IMR-90 (cell line): ENCODE data around the gene DHX15. TPM values are rescaled to one million over a fixed set of nuclear protein-coding genes. Genes with fewer than 3 reads are reported as not detected.

Source experiments
- ATAC-seq: fragments of 200-7000 bp; cut with Tn5 transposase; 2 replicates; pipeline ENCODE4 v1.9.1; 2020; ENCODE audit warnings: low read depth, mild to moderate bottlenecking, moderate library complexity
- BruUV-seq: library from RNA; stranded (reverse); fragments of 400-500 nt; replicated peaks from 2 replicates; lab custom pipeline; 2021; lab: Mats Ljungman, UMichigan
- CTCF ChIA-PET: fragments of 300-600 bp; formaldehyde crosslinking; extraction: SDS; loops from one replicate; lab custom pipeline; 2021; ENCODE audit warnings: antibody characterized with exemption; lab: Yijun Ruan, JAX
- POLR2A ChIA-PET: fragments of 300-600 bp; sonication (Branson Sonifier 250); formaldehyde crosslinking; loops from one replicate; lab custom pipeline; 2022; ENCODE audit warnings: antibody characterized with exemption; ENCODE audit not compliant: unreplicated experiment; lab: Charles Lee
- DNase-seq: peaks from one replicate; pipeline ENCODE4 v3.0.0; 2013
- H2AFZ ChIP-seq: replicated peaks from 2 replicates; pipeline ENCODE3; 2013; ENCODE audit warnings: low read length, mild to moderate bottlenecking; ENCODE audit not compliant: poor library complexity
- H2AK5ac ChIP-seq: 2 replicates; pipeline ENCODE4 v1.6.1; 2013; ENCODE audit warnings: low read depth, low read length, inconsistent platforms
- H2AK9ac ChIP-seq: replicated peaks from 2 replicates; pipeline ENCODE3; 2013; ENCODE audit warnings: mild to moderate bottlenecking, low read depth, low read length, moderate library complexity; ENCODE audit not compliant: poor library complexity
- H2BK120ac ChIP-seq: 2 replicates; pipeline ENCODE4 v1.6.1; 2013; ENCODE audit warnings: low read depth, low read length, inconsistent platforms
- H2BK15ac ChIP-seq: 3 replicates; pipeline ENCODE4 v1.6.1; 2013; ENCODE audit warnings: low read depth, low read length, inconsistent platforms
- H2BK20ac ChIP-seq: 2 replicates; pipeline ENCODE4 v1.6.1; 2013; ENCODE audit warnings: low read depth, mild to moderate bottlenecking, inconsistent platforms, low read length, moderate library complexity
- H2BK5ac ChIP-seq: 2 replicates; pipeline ENCODE4 v1.6.1; 2013; ENCODE audit warnings: mild to moderate bottlenecking, low read depth, low read length, inconsistent platforms; ENCODE audit not compliant: poor library complexity, severe bottlenecking
- H3K14ac ChIP-seq: replicated peaks from 2 replicates; pipeline ENCODE4 v1.6.1; 2013; ENCODE audit warnings: low read depth, low read length, inconsistent platforms
- H3K18ac ChIP-seq: 2 replicates; pipeline ENCODE4 v1.6.1; 2013; ENCODE audit warnings: low read depth, low read length, control low read depth
- H3K23ac ChIP-seq: 2 replicates; pipeline ENCODE4 v1.6.1; 2013; ENCODE audit warnings: low read depth, low read length, inconsistent platforms
- H3K27ac ChIP-seq: 2 replicates; pipeline ENCODE4 v1.5.1; 2013; ENCODE audit warnings: mild to moderate bottlenecking, control low read depth, low read length; ENCODE audit not compliant: insufficient read depth
- H3K27me3 ChIP-seq: 2 replicates; pipeline ENCODE4 v1.6.1; 2013; ENCODE audit warnings: low read length; ENCODE audit not compliant: control insufficient read depth, insufficient read depth
- H3K36me3 ChIP-seq: 2 replicates; pipeline ENCODE4 v1.6.1; 2013; ENCODE audit warnings: low read length, mixed read lengths; ENCODE audit not compliant: control insufficient read depth, insufficient read depth
- H3K4ac ChIP-seq: 2 replicates; pipeline ENCODE4 v1.6.1; 2013; ENCODE audit warnings: low read depth, low read length, inconsistent platforms
- H3K4me1 ChIP-seq: 2 replicates; pipeline ENCODE4 v1.6.1; 2013; ENCODE audit warnings: low read length, mixed read lengths; ENCODE audit not compliant: control insufficient read depth, insufficient read depth
- H3K4me2 ChIP-seq: 2 replicates; pipeline ENCODE4 v1.6.1; 2013; ENCODE audit warnings: low read depth, mild to moderate bottlenecking, control low read depth, low read length, moderate library complexity
- H3K4me3 ChIP-seq: 2 replicates; pipeline ENCODE4 v1.5.1; 2013; ENCODE audit warnings: low read depth, mild to moderate bottlenecking, control low read depth, low read length, moderate library complexity; ENCODE audit not compliant: insufficient read depth
- H3K56ac ChIP-seq: 2 replicates; pipeline ENCODE4 v1.6.1; 2013; ENCODE audit warnings: low read length, inconsistent platforms; ENCODE audit not compliant: insufficient read depth; ENCODE audit errors: extremely low read depth
- H3K79me1 ChIP-seq, 2 experiments: 2 replicates each; pipeline ENCODE4 v1.6.1; 2013; ENCODE audit warnings: low read length in 2 of 2, inconsistent platforms in 1 of 2, low read depth in 1 of 2
- H3K9ac ChIP-seq: 2 replicates; pipeline ENCODE4 v1.6.1; 2013; ENCODE audit warnings: low read depth, low read length, control low read depth
- H3K9me1 ChIP-seq: 2 replicates; pipeline ENCODE4 v1.6.1; 2013; ENCODE audit warnings: low read length, inconsistent platforms; ENCODE audit not compliant: insufficient read depth
- H3K9me3 ChIP-seq: 2 replicates; pipeline ENCODE4 v1.6.1; 2013; ENCODE audit warnings: low read length; ENCODE audit not compliant: control insufficient read depth, insufficient read depth
- H4K20me1 ChIP-seq: 2 replicates; pipeline ENCODE4 v1.6.1; 2013; ENCODE audit warnings: low read length, inconsistent platforms; ENCODE audit not compliant: insufficient read depth
- H4K5ac ChIP-seq: 2 replicates; pipeline ENCODE4 v1.6.1; 2013; ENCODE audit warnings: mild to moderate bottlenecking, low read depth, low read length, control low read depth
- H4K8ac ChIP-seq, 2 experiments: 2 replicates each; pipeline ENCODE4 v1.6.1; 2013; ENCODE audit warnings: low read depth in 2 of 2, low read length in 2 of 2, control low read depth in 1 of 2, inconsistent platforms in 1 of 2
- H4K91ac ChIP-seq: 2 replicates; pipeline ENCODE4 v1.6.1; 2013; ENCODE audit warnings: low read depth, low read length, inconsistent platforms; ENCODE audit not compliant: insufficient read depth
- BHLHE40 ChIP-seq: fragments of 150-350 bp; IDR thresholded peaks from 2 replicates; pipeline ENCODE4 v1.6.1; 2016; ENCODE audit warnings: mild to moderate bottlenecking, low read depth, low read length
- MAZ ChIP-seq: IDR thresholded peaks from 2 replicates; pipeline ENCODE4 v1.6.1; 2012; ENCODE audit warnings: low read depth, mild to moderate bottlenecking, low read length, improper control_type of control experiment, moderate library complexity, borderline replicate concordance
- RFX5 ChIP-seq: IDR thresholded peaks from 2 replicates; pipeline ENCODE4 v1.8.0; 2012; ENCODE audit warnings: low read depth, mild to moderate bottlenecking, low read length, moderate library complexity
- whole genome bisulfite sequencing, 2 experiments: methylation state at CpG; one replicate each; pipeline versions ENCODE4 v1.1.5 to v1.1.7; 2013; ENCODE audit warnings: missing lambda C conversion rate in 2 of 2; ENCODE audit not compliant: insufficient read length in 1 of 2; ENCODE audit errors: extremely low coverage in 2 of 2; 5-methylcytosine and 5-hydroxymethylcytosine counted together
- dilution Hi-C: fragments of 300-500 bp; cut with HindIII; formaldehyde crosslinking; loops from one replicate; pipeline ENCODE4 v1.14.3; 2018; ENCODE audit warnings: low sequenced_read_pairs; ENCODE audit not compliant: unreplicated experiment
- in situ Hi-C: fragments of 300-500 bp; cut with MboI; formaldehyde crosslinking; loops from 3 replicates; pipeline ENCODE4 v1.14.3; 2019; ENCODE audit warnings: low sequenced_read_pairs, inconsistent platforms, mixed read lengths
- intact Hi-C: fragments of 100-400 bp; cut with micrococcal nuclease; formaldehyde crosslinking; loops from 2 replicates; pipeline ENCODE4 v1.10.0; 2022
- polyA plus RNA-seq, 3 experiments: library from polyadenylated mRNA; depleted of rRNA; stranded (reverse); fragments of >200 nt; gene quantifications; 2 replicates each; pipeline ENCODE4 v1.2.3, GENCODE V29; 2012; ENCODE audit warnings: low replicate concordance in 1 of 3
- total RNA-seq: library from RNA; depleted of rRNA; stranded (reverse); fragments of >200 nt; gene quantifications from 2 replicates; pipeline ENCODE4 v1.2.3, GENCODE V29; 2012

DHX15 gene
- total and polyA plus RNA-seq, 2 of the 4 experiments (the other 2 are of a cell fraction), result 97.9 to 172 TPM

DNA sequence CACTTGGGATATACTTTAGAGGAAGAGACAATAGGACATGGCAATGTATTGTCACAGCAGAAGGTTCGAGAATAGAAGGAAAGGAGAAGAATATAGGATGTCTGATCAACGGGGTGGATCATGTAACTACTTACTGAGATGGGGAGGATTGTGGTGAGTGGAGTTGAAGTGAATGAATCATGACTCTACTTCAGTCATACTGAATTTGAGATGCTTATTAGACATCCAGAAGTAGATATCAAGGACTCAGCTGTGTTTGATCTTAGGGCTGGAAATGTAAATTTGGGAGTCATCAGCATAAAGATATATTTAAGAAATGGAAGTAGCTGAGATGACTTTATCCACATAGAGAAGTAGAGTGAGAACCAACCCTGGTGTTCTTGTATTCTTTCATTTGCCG, 29.1 kb upstream of the DHX15 start:
- Histone ChIP-seq H3K27ac (no peak overlapping the region), H2AK9ac (no peak overlapping the region), H3K56ac (no peak overlapping the region), H4K8ac (no peak overlapping the region), H3K18ac (no peak overlapping the region), H2BK20ac (no peak overlapping the region), H3K14ac (no peak overlapping the region), H3K23ac (no peak overlapping the region), H3K27me3 (peaks cover 2% of the 10 kb centered on the region), H3K9me3 (no peaks in the 10 kb centered on the region), H3K4me2 (no peak overlapping the region), H2AFZ (no peak overlapping the region), H3K9me1 (no peaks in the 10 kb centered on the region), H3K4ac (no peak overlapping the region), H3K79me1 (no peaks in the 10 kb centered on the region), H2BK5ac (no peak overlapping the region), H3K4me3 (no peak overlapping the region), H3K9ac (no peak overlapping the region), H3K36me3 (no peaks in the 10 kb centered on the region), H4K20me1 (no peaks in the 10 kb centered on the region), H2AK5ac (no peak overlapping the region), H2BK15ac (no peak overlapping the region), H2BK120ac (no peak overlapping the region), H3K4me1 (no peaks in the 10 kb centered on the region), H4K91ac (no peak overlapping the region), H4K5ac (no peak overlapping the region)
- no TSS peak for BruUV-seq
- CTCF ChIA-PET, result no interaction called here
- ATAC-seq (no peak), DNase-seq (no peak)
- dilution Hi-C loops, result no loop called here
- in situ Hi-C loops, result no loop called here
- no CpG with 5 or more reads among the region's 3 CpGs for WGBS, 2 experiments
- no peak for TF ChIP-seq BHLHE40
- TF ChIP-seq MAZ, result no peak
- TF ChIP-seq RFX5, result no peak
- POLR2A ChIA-PET, result no interaction called here
- intact Hi-C loops, result no loop called here
